ENCODE results near the gene TUBAL3. TPM values are rescaled to one million over a fixed set of nuclear protein-coding genes. Genes with fewer than 3 reads are reported as not detected.

The TUBAL3 gene
- total RNA-seq, 1 experiment from 2014 or later, result not detected

DNA sequence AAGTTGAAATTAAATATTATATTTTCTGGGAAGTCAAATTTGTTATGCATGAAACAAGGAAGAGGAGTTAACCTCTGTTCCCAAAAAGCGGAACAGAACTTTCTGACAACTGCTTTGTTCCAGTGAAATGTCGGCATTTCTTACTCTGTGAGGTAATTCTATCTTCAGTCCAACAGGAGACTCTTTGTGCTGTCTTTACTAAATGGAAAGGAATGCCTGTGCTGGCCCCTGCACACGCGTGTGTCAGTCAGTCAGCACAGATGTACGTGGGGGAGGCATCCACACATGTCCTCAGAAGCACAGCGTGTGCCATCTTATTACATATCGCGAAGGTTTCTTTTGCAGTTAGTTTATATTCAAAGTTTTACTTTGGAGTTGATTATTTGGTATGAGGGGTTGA is 45.2 kb upstream of the TUBAL3 start:
- Histone ChIP-seq H3K79me1 (ENCODE audit: insufficient read depth, low read depth, low read length, poor library complexity, severe bottlenecking) (no peaks in the 10 kb centered on the region), H3K9me3 (ENCODE audit: control insufficient read depth, low read depth, low read length) (no peaks in the 10 kb centered on the region), H4K20me1 (ENCODE audit: control insufficient read depth, insufficient read depth, insufficient read length) (no peaks in the 10 kb centered on the region), H2BK20ac (ENCODE audit: low read depth, low read length, poor library complexity, severe bottlenecking) (no peak overlapping the region), H3K79me2 (ENCODE audit: insufficient read depth, low read length) (peaks cover 14% of the 10 kb centered on the region; the same call in 1 of the 2 replicates), H2BK5ac (ENCODE audit: insufficient read length, low read length) (no peak overlapping the region), H2BK120ac (ENCODE audit: low read depth, low read length, poor library complexity, severe bottlenecking) (no peak overlapping the region), H3K4ac (ENCODE audit: low read depth, low read length) (no peak overlapping the region), H4K5ac (ENCODE audit: insufficient read length, low read depth, low read length) (no peak overlapping the region), H3K23ac (ENCODE audit: insufficient read length, low read depth, low read length) (no peak overlapping the region), H4K91ac (ENCODE audit: insufficient read length, low read depth, low read length) (no peak overlapping the region), H4K8ac (replicated peaks; ENCODE audit: insufficient read length, low read depth, low read length) (no peak overlapping the region), H2BK12ac (ENCODE audit: insufficient read length, low read depth, low read length) (no peak overlapping the region), H3K9ac (ENCODE audit: extremely low read depth, insufficient read length, low read length) (no peak overlapping the region), H3K18ac (ENCODE audit: insufficient read length, low read depth, low read length) (no peak overlapping the region), H3K27ac (ENCODE audit: insufficient read length, low read depth, low read length) (no peak overlapping the region), H3T11ph (ENCODE audit: low read length) (no peak overlapping the region), H3K27me3 (ENCODE audit: insufficient read depth, low read length) (no peaks in the 10 kb centered on the region), H3K14ac (ENCODE audit: insufficient read depth, low read length) (no peak overlapping the region), H2AK5ac (ENCODE audit: insufficient read length, low read length) (no peak overlapping the region), H3K23me2 (ENCODE audit: insufficient read length, low read depth, low read length, poor library complexity, severe bottlenecking) (no peaks in the 10 kb centered on the region), H3K4me1 (ENCODE audit: insufficient read depth, low read length) (no peaks in the 10 kb centered on the region; the same call in 1 of the 2 replicates), H3K56ac (ENCODE audit: insufficient read length, low read depth, low read length) (no peak overlapping the region), H2BK15ac (ENCODE audit: low read depth, low read length) (no peak overlapping the region), H3K4me2 (ENCODE audit: insufficient read depth, insufficient read length, low read length) (no peak overlapping the region), H2AFZ (ENCODE audit: low read length) (no peak overlapping the region)
- TF ChIP-seq CTCF (conservative IDR thresholded peaks at IDR 0.05), result no peak; the same call in 2 of the 3 replicates
- no peak for DNase-seq
- H3K4me3 Mint-ChIP-seq, result peak overlapping the region in 1 of 2 experiments; percentile 65; a peak in 2 of 5 replicates
- no peaks in the 10 kb centered on the region for H3K27me3 Mint-ChIP-seq (ENCODE audit: low read depth)
- no CpG with 5 or more reads among the region's 8 CpGs for WGBS (ENCODE audit: extremely low coverage, insufficient read length, low lambda C conversion rate)
- peak overlapping the region; percentile 85 to 96 (median 91); a peak in 5 of 7 replicates for H3K27ac Mint-ChIP-seq
- peaks cover 28 to 29% of the 10 kb centered on the region in 2 experiments for H3K4me1 Mint-ChIP-seq
- no peaks in the 10 kb centered on the region for H3K9me3 Mint-ChIP-seq
- peaks cover 33 to 35% (median 34%) of the 10 kb centered on the region in 3 experiments for H3K36me3 Mint-ChIP-seq (ENCODE audit: insufficient read depth in 1 of 3, low read depth in 3 of 3)
